ENCODE results near the gene PAOX.

DNA sequence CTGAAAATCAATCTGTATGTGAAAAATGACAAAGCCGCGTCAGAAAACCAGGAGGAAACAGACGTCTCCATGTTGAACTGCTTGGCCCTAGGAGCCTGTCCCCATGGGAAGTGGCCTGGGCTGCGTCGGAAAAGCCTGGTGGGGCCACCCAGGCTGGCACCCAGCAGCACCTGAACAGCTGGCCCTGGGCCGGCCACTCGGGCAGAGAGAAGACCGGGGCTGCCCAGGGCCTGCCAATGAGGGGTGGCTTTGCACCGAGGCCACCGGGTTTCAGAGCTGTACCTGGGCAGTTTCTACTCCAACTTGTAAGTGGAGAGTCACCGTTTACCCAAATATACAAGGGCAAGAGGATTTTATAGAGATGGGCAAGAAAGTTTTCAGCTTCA is 20.1 kb upstream of the PAOX start:
- TF ChIP-seq, protein P1, sequence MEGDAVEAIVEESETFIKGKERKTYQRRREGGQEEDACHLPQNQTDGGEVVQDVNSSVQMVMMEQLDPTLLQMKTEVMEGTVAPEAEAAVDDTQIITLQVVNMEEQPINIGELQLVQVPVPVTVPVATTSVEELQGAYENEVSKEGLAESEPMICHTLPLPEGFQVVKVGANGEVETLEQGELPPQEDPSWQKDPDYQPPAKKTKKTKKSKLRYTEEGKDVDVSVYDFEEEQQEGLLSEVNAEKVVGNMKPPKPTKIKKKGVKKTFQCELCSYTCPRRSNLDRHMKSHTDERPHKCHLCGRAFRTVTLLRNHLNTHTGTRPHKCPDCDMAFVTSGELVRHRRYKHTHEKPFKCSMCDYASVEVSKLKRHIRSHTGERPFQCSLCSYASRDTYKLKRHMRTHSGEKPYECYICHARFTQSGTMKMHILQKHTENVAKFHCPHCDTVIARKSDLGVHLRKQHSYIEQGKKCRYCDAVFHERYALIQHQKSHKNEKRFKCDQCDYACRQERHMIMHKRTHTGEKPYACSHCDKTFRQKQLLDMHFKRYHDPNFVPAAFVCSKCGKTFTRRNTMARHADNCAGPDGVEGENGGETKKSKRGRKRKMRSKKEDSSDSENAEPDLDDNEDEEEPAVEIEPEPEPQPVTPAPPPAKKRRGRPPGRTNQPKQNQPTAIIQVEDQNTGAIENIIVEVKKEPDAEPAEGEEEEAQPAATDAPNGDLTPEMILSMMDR (IDR thresholded peaks at IDR 0.05; ENCODE audit: low read length), result no peak
- TF ChIP-seq EZH2 (IDR thresholded peaks at IDR 0.05; ENCODE audit: borderline replicate concordance, low read length), result no peak
